HepG2 (cell line): Measurements from ENCODE around the gene RGS1. TPM values are rescaled to one million over a fixed set of nuclear protein-coding genes. Genes with fewer than 3 reads are reported as not detected.

Experiments used
- ATAC-seq: fragments of 200-7000 bp; cut with Tn5 transposase; 3 replicates; pipeline ENCODE4 v1.9.1; 2020; ENCODE audit warnings: mild to moderate bottlenecking, moderate library complexity
- BruUV-seq: library from RNA; stranded (reverse); fragments of 400-500 nt; replicated peaks from 2 replicates; lab custom pipeline; 2021; lab: Mats Ljungman, UMichigan
- CTCF ChIA-PET: fragments of 300-600 bp; formaldehyde crosslinking; extraction: SDS; loops from one replicate; lab custom pipeline; 2021; ENCODE audit warnings: low total read pairs, inconsistent platforms, low intra/inter-chr PET ratio; lab: Yijun Ruan, JAX
- POLR2A ChIA-PET: fragments of 350-600 bp; sonication (Branson Sonifier 250); formaldehyde crosslinking; loops from one replicate; lab custom pipeline; 2020; ENCODE audit warnings: antibody characterized with exemption, inconsistent platforms; lab: Yijun Ruan, JAX
- DNase-seq: peaks from one replicate; pipeline ENCODE4 v3.0.0-alpha.2; 2015; ENCODE audit warnings: low spot score
- FAIRE-seq: peaks from 3 replicates; lab custom pipeline; 2011; peaks lifted over from hg19 to GRCh38; lab: Jason Lieb, UNC
- H2AFZ ChIP-seq: one replicate; pipeline ENCODE4 v1.6.1; 2011; ENCODE audit warnings: low read length, inconsistent platforms
- H3K27ac ChIP-seq: fragments of 300-600 bp; 3 replicates; pipeline ENCODE4 v1.8.0; 2011; ENCODE audit warnings: mixed run types, mild to moderate bottlenecking, mixed read lengths, low read length, inconsistent platforms; ENCODE audit not compliant: insufficient read depth; ENCODE audit errors: extremely low read length
- H3K27me3 ChIP-seq, 2 experiments: fragments of 200-600 bp in 1 of 2; 2 replicates in 1 of 2; 3 replicates in 1 of 2; pipeline versions ENCODE4 v1.6.0 to v1.8.0; 2011; ENCODE audit warnings: low read length in 2 of 2, mild to moderate bottlenecking in 2 of 2, moderate library complexity in 2 of 2, inconsistent platforms in 1 of 2; ENCODE audit not compliant: insufficient read depth in 2 of 2, control insufficient read depth in 1 of 2
- H3K36me3 ChIP-seq, 2 experiments: fragments of 200-600 bp in 1 of 2; replicated peaks in 1 of 2; 2 replicates in 1 of 2; 3 replicates in 1 of 2; pipeline versions ENCODE4 v1.5.1 to v1.8.0; 2011; ENCODE audit warnings: low read length in 2 of 2, inconsistent platforms in 1 of 2; ENCODE audit not compliant: insufficient read depth in 2 of 2, control insufficient read depth in 1 of 2
- H3K4me1 ChIP-seq: 2 replicates; pipeline ENCODE4 v1.5.1; 2012; ENCODE audit warnings: low read length, inconsistent platforms; ENCODE audit not compliant: insufficient read depth
- H3K4me2 ChIP-seq: 2 replicates; pipeline ENCODE4 v1.6.0; 2011; ENCODE audit warnings: low read depth, low read length, inconsistent platforms
- H3K4me3 ChIP-seq, 3 experiments: fragments of 200-600 bp in 1 of 3; sonication (generic), shearing (Covaris generic) in 1 of 3; replicated peaks in 1 of 3; 2 replicates each; pipeline ENCODE4 v1.5.1; 2011 to 2016; ENCODE audit warnings: low read length in 3 of 3, inconsistent platforms in 2 of 3, low read depth in 2 of 3, mild to moderate bottlenecking in 2 of 3, control low read depth in 1 of 3, mixed read lengths in 1 of 3; ENCODE audit not compliant: insufficient read depth in 1 of 3
- H3K79me2 ChIP-seq: one replicate; pipeline ENCODE4 v1.6.1; 2011; ENCODE audit warnings: low read length, inconsistent platforms; ENCODE audit not compliant: insufficient read depth
- H3K9ac ChIP-seq: 2 replicates; pipeline ENCODE4 v1.6.0; 2011; ENCODE audit warnings: mild to moderate bottlenecking, low read depth, low read length, inconsistent platforms; ENCODE audit not compliant: insufficient read depth
- H3K9me3 ChIP-seq: 2 replicates; pipeline ENCODE4 v1.5.1; 2012; ENCODE audit warnings: mild to moderate bottlenecking, low read length
- H4K20me1 ChIP-seq: 2 replicates; pipeline ENCODE4 v1.6.0; 2011; ENCODE audit warnings: inconsistent platforms, mild to moderate bottlenecking, low read length, moderate library complexity; ENCODE audit not compliant: insufficient read depth
- AGO2 ChIP-seq: fragments of 200-400 bp; formaldehyde crosslinking; optimal IDR thresholded peaks from 2 replicates; pipeline ENCODE3; 2017; ENCODE audit warnings: mild to moderate bottlenecking, low read depth, low read length, moderate library complexity
- BATF2 ChIP-seq: sonication (generic); formaldehyde crosslinking; IDR thresholded peaks from 2 replicates; pipeline ENCODE4 v1.8.0; 2022; ENCODE audit warnings: mild to moderate bottlenecking, missing genetic modification reagents, moderate library complexity
- NCOA2 ChIP-seq: sonication (generic); formaldehyde crosslinking; IDR thresholded peaks from 2 replicates; pipeline ENCODE4 v1.8.0; 2022; ENCODE audit warnings: inconsistent platforms
- RBAK ChIP-seq: sonication (generic); formaldehyde crosslinking; IDR thresholded peaks from 2 replicates; pipeline ENCODE4 v1.5.1; 2020; ENCODE audit warnings: mild to moderate bottlenecking, missing genetic modification reagents
- SIN3B ChIP-seq: fragments of 150-350 bp; IDR thresholded peaks from 2 replicates; pipeline ENCODE4 v1.6.1; 2014; ENCODE audit warnings: low read length
- ZNF207 ChIP-seq: fragments of 450-650 bp; IDR thresholded peaks from 2 replicates; pipeline ENCODE4 v1.6.1; 2016; ENCODE audit warnings: antibody characterized with exemption, borderline replicate concordance
- ZNF557 ChIP-seq: sonication (generic); formaldehyde crosslinking; IDR thresholded peaks from 2 replicates; pipeline ENCODE4 v1.4.0; 2020; ENCODE audit warnings: missing genetic modification reagents
- ZNF576 ChIP-seq: sonication (generic); formaldehyde crosslinking; IDR thresholded peaks from 2 replicates; pipeline ENCODE4 v1.4.0; 2020; ENCODE audit warnings: mild to moderate bottlenecking, missing genetic modification reagents
- ZNF770 ChIP-seq: sonication (generic); formaldehyde crosslinking; IDR thresholded peaks from 2 replicates; pipeline ENCODE4 v1.5.0; 2020; ENCODE audit warnings: mild to moderate bottlenecking, missing genetic modification reagents
- ZNF816 ChIP-seq: sonication (generic); formaldehyde crosslinking; IDR thresholded peaks from 2 replicates; pipeline ENCODE4 v1.8.0; 2022; ENCODE audit warnings: missing genetic modification reagents, mild to moderate bottlenecking, borderline replicate concordance
- WGBS: methylation state at CpG from one replicate; pipeline ENCODE4 v1.1.6; 2017; ENCODE audit warnings: low lambda C conversion rate; 5-methylcytosine and 5-hydroxymethylcytosine counted together
- in situ Hi-C: cut with HindIII; loops from 2 replicates; pipeline ENCODE4 v1.10.0; 2017; ENCODE audit warnings: low pct_unique_long_range_greater_than_20kb; ENCODE audit not compliant: extremely low pct_ligation_motif_present
- intact Hi-C: fragments of 100-400 bp; cut with micrococcal nuclease; formaldehyde crosslinking; loops from one replicate; pipeline ENCODE4 v1.10.0; 2022; ENCODE audit not compliant: unreplicated experiment
- polyA plus RNA-seq, 8 experiments: library from polyadenylated mRNA; depleted of rRNA in 3 of 8; stranded (reverse) in 7 of 8; unstranded in 1 of 8; fragments of >200 nt; fragmentation: Illumina TruSeq in 4 of 8; extraction: Trizol in 4 of 8; gene quantifications; 2 replicates each; pipeline versions ENCODE4 v1.2.1 to v1.2.3, GENCODE V29; 2011 to 2016; ENCODE audit warnings: low read depth in 4 of 8, missing spikeins in 1 of 8, mixed read lengths in 1 of 8; ENCODE audit not compliant: insufficient read depth in 1 of 8
- total RNA-seq, 5 experiments: library from RNA; depleted of rRNA; stranded (reverse); fragments of >200 nt; fragmentation: Illumina TruSeq; extraction: Trizol; gene quantifications; 2 replicates each; pipeline ENCODE4 v1.2.3, GENCODE V29; 2016; ENCODE audit warnings: low read depth in 1 of 5

The RGS1 gene
- total and polyA plus RNA-seq, 2 of the 13 experiments (the other 11 are each of a cell fraction or from before 2014, with no cell fraction given) = not detected

- TF ChIP-seq BATF2 (CRISPR knock-in tag) (no peak), ZNF557 (CRISPR knock-in tag) (no peak), SIN3B (no peak), NCOA2 (CRISPR knock-in tag) (no peak), RBAK (CRISPR knock-in tag) (no peak), ZNF816 (CRISPR knock-in tag) (no peak), ZNF770 (CRISPR knock-in tag) (no peak), AGO2 (no peak), ZNF207 (no peak), ZNF576 (CRISPR knock-in tag) (no peak)
- H3K4me1 ChIP-seq = no peaks in the 10 kb centered on the region
- H3K4me3 ChIP-seq = no peak overlapping the region
- CTCF ChIA-PET = no interaction called here
- no peak for ATAC-seq
- no peaks in the 10 kb centered on the region for H3K79me2 ChIP-seq
- intact Hi-C loops = no loop called here
- H3K4me2 ChIP-seq = no peak overlapping the region
- FAIRE-seq = no peak
- 63% methylated on average over 6 of the region's 6 CpGs for WGBS
- no peak overlapping the region for H3K27ac ChIP-seq
- no peaks in the 10 kb centered on the region for H3K36me3 ChIP-seq
- H3K9me3 ChIP-seq = no peaks in the 10 kb centered on the region
- no peak overlapping the region for H2AFZ ChIP-seq
- H3K9ac ChIP-seq = no peak overlapping the region
- in situ Hi-C loops = no loop called here
- H4K20me1 ChIP-seq = no peaks in the 10 kb centered on the region
- no peaks in the 10 kb centered on the region for H3K27me3 ChIP-seq
- POLR2A ChIA-PET = no interaction called here
- BruUV-seq = no TSS peak
- DNase-seq = no peak
Measured at GRCh38 chr1:192552760-192553191, 22.8 kb upstream of the RGS1 start.
